Measurements from ENCODE around the gene C1orf174.

Gene C1orf174

DNA sequence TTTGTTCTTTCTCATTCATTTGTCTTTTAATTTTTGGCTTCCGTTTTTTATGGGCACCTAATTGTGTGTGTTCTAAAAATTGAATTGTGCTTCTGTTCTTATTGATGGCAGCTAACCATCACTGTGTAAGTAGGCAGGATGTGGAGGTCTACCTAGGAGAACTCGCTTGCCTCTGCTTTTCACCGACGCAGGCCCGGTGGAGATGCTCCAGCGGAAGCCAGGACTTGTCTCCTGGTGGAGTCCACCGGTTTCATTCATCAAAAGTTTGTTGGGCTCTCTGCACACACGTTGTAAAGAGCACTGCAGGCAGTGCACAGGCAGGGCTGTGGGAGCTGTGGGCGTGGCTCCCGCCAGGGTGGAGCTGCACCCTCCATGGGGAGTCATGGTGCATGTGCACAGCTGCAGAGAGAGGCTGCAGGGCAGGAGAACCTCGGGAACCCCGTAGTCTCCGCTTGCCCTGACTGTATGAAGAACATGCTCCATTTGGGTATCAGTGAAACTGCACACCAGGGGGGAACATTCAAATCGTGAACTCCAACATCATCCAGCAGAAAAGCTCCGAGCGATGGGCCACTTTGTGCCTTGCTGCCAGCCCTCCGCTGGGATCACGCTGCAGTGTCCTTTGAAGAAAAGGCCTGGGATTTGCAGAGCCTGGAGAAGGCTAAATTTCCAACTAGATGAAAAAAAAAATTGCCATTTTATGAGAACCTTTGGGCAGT, 6.0 kb upstream of the C1orf174 start:
- peaks cover 2% of the 10 kb centered on the region; the same call in 1 of the 2 replicates for H3K27me3 ChIP-seq (ENCODE audit: insufficient read depth, low read depth)
- no peaks in the 10 kb centered on the region for H3K36me3 ChIP-seq (ENCODE audit: insufficient read depth)
- H4K20me1 ChIP-seq (ENCODE audit: insufficient read depth) = no peaks in the 10 kb centered on the region
- H3K79me2 ChIP-seq (ENCODE audit: insufficient read depth, low read depth) = no peaks in the 10 kb centered on the region
- no peak overlapping the region for H3K4me2 ChIP-seq
- H3K4me1 ChIP-seq (ENCODE audit: low read depth, poor library complexity, severe bottlenecking) = peaks cover 3% of the 10 kb centered on the region
- H3K4me3 ChIP-seq (IDR thresholded peaks at IDR 0.05; ENCODE audit: insufficient read depth, low read depth, low read length) = no peak overlapping the region
- H3K9ac ChIP-seq = no peak overlapping the region
- no peak overlapping the region for H3K27ac ChIP-seq
- no peak overlapping the region for H2AFZ ChIP-seq (ENCODE audit: low read depth)
- TF ChIP-seq, protein P1, sequence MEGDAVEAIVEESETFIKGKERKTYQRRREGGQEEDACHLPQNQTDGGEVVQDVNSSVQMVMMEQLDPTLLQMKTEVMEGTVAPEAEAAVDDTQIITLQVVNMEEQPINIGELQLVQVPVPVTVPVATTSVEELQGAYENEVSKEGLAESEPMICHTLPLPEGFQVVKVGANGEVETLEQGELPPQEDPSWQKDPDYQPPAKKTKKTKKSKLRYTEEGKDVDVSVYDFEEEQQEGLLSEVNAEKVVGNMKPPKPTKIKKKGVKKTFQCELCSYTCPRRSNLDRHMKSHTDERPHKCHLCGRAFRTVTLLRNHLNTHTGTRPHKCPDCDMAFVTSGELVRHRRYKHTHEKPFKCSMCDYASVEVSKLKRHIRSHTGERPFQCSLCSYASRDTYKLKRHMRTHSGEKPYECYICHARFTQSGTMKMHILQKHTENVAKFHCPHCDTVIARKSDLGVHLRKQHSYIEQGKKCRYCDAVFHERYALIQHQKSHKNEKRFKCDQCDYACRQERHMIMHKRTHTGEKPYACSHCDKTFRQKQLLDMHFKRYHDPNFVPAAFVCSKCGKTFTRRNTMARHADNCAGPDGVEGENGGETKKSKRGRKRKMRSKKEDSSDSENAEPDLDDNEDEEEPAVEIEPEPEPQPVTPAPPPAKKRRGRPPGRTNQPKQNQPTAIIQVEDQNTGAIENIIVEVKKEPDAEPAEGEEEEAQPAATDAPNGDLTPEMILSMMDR (conservative IDR thresholded peaks at IDR 0.05; ENCODE audit: low read depth, low read length) = no peak

DNA sequence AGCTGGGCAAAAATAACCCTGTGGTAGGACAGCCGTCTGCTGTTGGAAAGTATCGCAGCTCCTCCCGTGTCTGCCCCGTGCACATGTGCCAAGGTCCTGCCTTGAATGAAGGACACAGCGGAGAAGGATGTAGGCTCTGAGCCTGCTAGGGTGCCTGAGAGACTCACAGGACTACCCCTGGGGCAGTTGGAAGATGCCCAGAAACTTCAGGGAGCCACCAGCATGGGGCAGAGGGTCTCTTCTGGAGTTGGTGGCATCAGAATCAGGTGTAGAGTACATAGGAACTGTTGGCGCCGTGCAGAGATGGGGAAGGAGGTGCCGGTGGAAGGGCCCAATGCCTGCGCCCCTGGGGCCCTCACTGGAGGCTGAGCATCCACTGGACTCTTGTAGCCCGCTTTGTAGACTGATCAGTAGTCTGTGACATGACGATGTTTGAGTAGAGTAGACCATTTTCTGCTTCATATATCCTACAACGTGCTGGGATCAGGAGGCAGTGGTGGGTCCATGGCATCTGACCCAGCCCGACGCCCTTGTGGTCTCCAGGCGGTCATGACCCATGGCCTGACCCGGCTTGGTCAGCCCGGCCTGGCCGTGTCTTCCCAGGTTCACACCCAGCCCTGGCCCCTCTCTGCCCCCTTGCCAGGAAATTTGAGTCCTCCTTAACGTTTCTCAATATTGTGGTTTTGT, 5.3 kb upstream of the C1orf174 start:
- Histone ChIP-seq H3K36me3 (ENCODE audit: insufficient read depth) (no peaks in the 10 kb centered on the region), H3K4me2 (no peak overlapping the region), H4K20me1 (ENCODE audit: insufficient read depth) (no peaks in the 10 kb centered on the region), H2AFZ (ENCODE audit: low read depth) (no peak overlapping the region), H3K27me3 (ENCODE audit: insufficient read depth, low read depth) (peaks cover 2% of the 10 kb centered on the region; the same call in 1 of the 2 replicates), H3K27ac (no peak overlapping the region), H3K9ac (no peak overlapping the region), H3K4me3 (IDR thresholded peaks at IDR 0.05; ENCODE audit: insufficient read depth, low read depth, low read length) (no peak overlapping the region), H3K79me2 (ENCODE audit: insufficient read depth, low read depth) (no peaks in the 10 kb centered on the region), H3K4me1 (ENCODE audit: low read depth, poor library complexity, severe bottlenecking) (peaks cover 3% of the 10 kb centered on the region)
- TF ChIP-seq, protein P1 (conservative IDR thresholded peaks at IDR 0.05; ENCODE audit: low read depth, low read length) = no peak

DNA sequence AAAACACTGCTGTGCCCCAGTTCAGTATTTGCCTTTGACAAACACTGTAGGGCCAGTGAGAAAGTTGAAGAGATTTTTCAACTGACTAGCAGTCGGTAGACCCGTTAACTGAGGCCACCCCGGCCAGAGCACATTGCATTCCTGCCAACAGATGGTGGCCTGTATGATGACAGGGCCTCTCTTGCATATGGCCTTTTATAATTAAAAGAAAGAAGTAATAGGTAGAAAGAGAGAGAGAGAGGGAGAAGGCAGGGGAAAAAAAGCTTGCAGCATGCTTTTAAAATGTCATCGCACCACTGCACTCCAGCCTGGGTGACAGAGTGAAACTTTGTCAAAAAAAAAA, 4.7 kb upstream of the C1orf174 start:
- TF ChIP-seq, protein P1 (conservative IDR thresholded peaks at IDR 0.05; ENCODE audit: low read depth, low read length) = no peak
- H3K9ac ChIP-seq = no peak overlapping the region
- H3K4me3 ChIP-seq (IDR thresholded peaks at IDR 0.05; ENCODE audit: insufficient read depth, low read depth, low read length) = no peak overlapping the region

DNA sequence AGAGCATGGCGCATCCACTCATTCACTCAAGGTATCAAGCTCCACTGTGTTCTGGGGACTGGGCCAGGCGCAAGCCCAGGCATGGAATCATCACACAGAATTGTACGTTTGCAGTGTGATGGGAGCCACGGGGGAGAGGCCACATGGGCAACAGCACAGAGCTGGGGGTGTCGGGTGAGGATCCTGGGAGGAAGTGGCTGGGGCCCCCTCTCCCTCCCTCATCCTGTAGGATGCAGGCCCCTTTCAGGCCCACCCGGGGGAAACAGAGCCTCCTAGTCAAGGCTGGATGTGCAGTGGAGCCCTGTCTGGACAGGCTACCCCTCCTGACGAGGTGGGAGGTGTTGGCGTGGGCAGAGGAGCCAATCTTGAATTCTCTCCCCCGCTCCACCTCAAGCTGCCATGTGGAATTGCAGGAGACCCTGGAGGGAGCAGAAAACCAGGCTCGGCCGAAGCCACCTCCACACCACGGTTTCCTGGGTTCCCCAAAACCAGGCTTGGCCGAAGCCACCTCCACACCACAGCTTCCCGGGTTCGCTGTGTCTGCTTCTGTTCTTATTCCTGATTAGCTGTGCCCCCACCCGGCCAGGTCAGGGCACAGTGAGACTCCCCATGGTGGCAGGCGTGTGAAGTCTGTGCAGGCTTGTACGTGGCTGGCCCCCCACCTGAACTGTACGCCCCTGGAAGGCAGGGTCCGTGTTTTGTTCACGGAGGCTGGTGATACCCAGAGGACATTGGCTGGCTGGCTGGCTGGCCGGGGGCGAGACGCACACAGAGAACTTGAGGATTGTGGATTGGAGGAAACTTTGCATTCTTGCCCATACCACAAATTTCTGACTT, 4.2 kb upstream of the C1orf174 start:
- no peaks in the 10 kb centered on the region for H3K36me3 ChIP-seq (ENCODE audit: insufficient read depth)
- no peak overlapping the region for H2AFZ ChIP-seq (ENCODE audit: low read depth)
- no peaks in the 10 kb centered on the region for H4K20me1 ChIP-seq (ENCODE audit: insufficient read depth)
- H3K27ac ChIP-seq = no peak overlapping the region
- peaks cover 4% of the 10 kb centered on the region; the same call in 1 of the 2 replicates for H3K79me2 ChIP-seq (ENCODE audit: insufficient read depth, low read depth)
- H3K4me1 ChIP-seq (ENCODE audit: low read depth, poor library complexity, severe bottlenecking) = peaks cover 5% of the 10 kb centered on the region
- no peak overlapping the region for H3K4me2 ChIP-seq
- TF ChIP-seq, protein P1 (conservative IDR thresholded peaks at IDR 0.05; ENCODE audit: low read depth, low read length) = no peak
- peaks cover 1% of the 10 kb centered on the region; the same call in 1 of the 2 replicates for H3K27me3 ChIP-seq (ENCODE audit: insufficient read depth, low read depth)
- H3K9ac ChIP-seq = no peak overlapping the region
- no peak overlapping the region for H3K4me3 ChIP-seq (IDR thresholded peaks at IDR 0.05; ENCODE audit: insufficient read depth, low read depth, low read length)

More for the DNA sequence above, 4.7 kb upstream of the C1orf174 start:
- Histone ChIP-seq H3K79me2 (ENCODE audit: insufficient read depth, low read depth) (no peaks in the 10 kb centered on the region), H2AFZ (ENCODE audit: low read depth) (no peak overlapping the region), H4K20me1 (ENCODE audit: insufficient read depth) (no peaks in the 10 kb centered on the region), H3K36me3 (ENCODE audit: insufficient read depth) (no peaks in the 10 kb centered on the region), H3K27me3 (ENCODE audit: insufficient read depth, low read depth) (peaks cover 2% of the 10 kb centered on the region; the same call in 1 of the 2 replicates), H3K27ac (no peak overlapping the region), H3K4me1 (ENCODE audit: low read depth, poor library complexity, severe bottlenecking) (peaks cover 3% of the 10 kb centered on the region), H3K4me2 (no peak overlapping the region)

Data from KMS-11 (cell line).